ENCODE data around the gene METTL24.
"Not testable (repeated sequence)": the region's sequence is repeated elsewhere in the genome, so short reads cannot be mapped to it uniquely, and the experiment has no call there.

METTL24 gene

DNA sequence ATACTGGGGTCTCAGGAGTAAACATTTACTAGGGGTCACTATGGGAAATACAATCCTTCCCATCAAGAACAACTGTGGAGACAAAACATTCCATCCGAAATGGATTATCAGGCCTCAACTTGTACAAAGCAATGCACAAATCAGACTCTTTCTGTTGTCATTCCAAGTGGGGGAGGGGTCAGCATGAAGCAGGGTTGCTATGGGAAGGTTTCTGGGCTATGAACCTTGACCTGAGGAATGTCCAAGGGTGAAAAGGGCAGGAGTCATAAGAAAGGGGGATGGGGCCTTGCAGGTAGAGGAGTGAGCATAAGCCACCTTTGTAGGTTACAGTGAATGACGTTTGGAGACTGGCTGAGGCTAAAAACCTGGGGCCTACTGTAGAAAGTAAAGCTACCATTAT is 3.1 kb downstream of the METTL24 start:
- no peak overlapping the region for H3K4me3 ChIP-seq (ENCODE audit: low read length)
- TF ChIP-seq, protein P1, sequence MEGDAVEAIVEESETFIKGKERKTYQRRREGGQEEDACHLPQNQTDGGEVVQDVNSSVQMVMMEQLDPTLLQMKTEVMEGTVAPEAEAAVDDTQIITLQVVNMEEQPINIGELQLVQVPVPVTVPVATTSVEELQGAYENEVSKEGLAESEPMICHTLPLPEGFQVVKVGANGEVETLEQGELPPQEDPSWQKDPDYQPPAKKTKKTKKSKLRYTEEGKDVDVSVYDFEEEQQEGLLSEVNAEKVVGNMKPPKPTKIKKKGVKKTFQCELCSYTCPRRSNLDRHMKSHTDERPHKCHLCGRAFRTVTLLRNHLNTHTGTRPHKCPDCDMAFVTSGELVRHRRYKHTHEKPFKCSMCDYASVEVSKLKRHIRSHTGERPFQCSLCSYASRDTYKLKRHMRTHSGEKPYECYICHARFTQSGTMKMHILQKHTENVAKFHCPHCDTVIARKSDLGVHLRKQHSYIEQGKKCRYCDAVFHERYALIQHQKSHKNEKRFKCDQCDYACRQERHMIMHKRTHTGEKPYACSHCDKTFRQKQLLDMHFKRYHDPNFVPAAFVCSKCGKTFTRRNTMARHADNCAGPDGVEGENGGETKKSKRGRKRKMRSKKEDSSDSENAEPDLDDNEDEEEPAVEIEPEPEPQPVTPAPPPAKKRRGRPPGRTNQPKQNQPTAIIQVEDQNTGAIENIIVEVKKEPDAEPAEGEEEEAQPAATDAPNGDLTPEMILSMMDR (conservative IDR thresholded peaks at IDR 0.05; ENCODE audit: low read length): no peak
- no peak for DNase-seq (ENCODE audit: low read depth)

DNA sequence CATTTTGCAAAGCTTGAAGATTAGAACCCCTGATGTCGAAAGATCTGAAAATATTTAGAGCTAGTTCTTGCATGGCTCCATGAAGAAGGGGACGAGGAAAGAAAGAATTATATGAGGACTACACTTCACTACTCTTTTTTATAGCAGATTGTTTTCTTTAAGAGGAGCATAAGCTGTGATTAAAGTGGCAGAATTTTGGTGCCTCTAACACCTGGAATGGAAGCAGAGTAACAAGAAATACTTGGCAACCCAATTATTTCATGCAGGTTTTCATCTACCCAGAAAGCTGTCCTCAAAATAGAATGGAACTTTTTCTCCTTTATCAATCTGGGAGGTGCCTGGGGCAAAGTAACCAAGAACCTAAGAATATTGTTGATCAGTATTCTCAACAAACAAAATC is 4.0 kb downstream of the METTL24 start:
- H3K4me3 ChIP-seq (ENCODE audit: low read length): no peak overlapping the region
- TF ChIP-seq, protein P1 (conservative IDR thresholded peaks at IDR 0.05; ENCODE audit: low read length): no peak
- no peak for DNase-seq (ENCODE audit: low read depth)

DNA sequence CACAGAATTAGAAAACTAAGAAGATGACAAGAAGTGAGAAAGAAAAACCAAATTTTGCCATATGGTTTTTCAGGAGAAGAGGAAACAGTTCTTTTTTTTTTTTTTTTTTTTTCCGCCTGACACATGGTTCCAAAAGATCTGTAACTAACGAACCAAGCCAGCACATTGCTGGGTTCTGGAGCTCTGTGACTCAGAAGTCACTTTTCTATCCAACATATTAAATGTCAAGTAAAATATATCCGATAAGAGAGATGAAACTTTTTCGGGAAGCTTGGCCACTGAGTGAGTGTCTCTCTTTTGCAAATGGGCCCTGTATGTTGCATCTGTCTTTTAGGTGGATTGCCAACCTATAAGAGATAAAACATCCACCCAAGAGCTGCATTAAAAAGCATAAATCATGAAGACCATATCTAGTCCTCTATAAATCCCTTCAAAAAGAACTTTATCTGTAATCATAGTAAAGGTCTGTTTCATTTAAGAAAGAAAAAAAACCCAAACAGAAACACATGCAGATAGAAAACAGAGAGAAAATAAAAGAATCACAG is 4.6 kb downstream of the METTL24 start:
- DNase-seq (ENCODE audit: low read depth): no peak
- no peak overlapping the region for H3K4me3 ChIP-seq (ENCODE audit: low read length)
- TF ChIP-seq, protein P1 (conservative IDR thresholded peaks at IDR 0.05; ENCODE audit: low read length): no peak

DNA sequence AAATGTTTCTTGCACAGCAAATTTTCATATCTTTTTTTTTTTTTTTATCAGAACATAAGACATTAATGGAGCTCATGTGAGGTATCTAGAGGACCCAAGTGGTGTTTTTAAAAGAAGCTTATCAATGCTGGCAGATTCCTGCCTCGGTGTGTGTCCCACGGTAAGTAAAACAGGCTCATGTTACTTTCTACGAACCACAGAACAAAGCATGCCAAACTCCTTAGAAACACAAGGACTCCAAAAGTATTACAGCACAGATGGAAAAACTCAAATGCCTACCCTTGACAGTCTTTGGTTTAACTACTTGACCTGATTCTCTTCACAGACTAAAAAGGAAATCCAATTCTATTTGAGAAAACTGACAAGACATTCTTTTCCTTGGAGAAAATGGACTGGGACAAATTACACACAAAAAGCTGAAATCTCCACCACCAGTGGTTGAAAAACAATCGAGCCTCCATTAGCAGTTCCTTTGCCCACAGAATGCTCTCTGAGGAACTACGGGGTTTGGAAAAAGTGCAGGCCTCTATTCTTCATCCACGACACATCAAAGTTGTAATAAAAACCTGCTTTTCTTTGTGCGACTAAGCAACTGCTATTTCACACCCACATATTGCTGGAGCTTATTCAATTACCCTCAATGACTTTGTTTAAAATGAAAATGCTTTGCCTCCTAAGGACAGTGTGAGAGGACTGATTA is 5.4 kb downstream of the METTL24 start:
- TF ChIP-seq, protein P1 (conservative IDR thresholded peaks at IDR 0.05; ENCODE audit: low read length): no peak
- DNase-seq (ENCODE audit: low read depth): peak; percentile 26
- H3K4me3 ChIP-seq (ENCODE audit: low read length): no peak overlapping the region

DNA sequence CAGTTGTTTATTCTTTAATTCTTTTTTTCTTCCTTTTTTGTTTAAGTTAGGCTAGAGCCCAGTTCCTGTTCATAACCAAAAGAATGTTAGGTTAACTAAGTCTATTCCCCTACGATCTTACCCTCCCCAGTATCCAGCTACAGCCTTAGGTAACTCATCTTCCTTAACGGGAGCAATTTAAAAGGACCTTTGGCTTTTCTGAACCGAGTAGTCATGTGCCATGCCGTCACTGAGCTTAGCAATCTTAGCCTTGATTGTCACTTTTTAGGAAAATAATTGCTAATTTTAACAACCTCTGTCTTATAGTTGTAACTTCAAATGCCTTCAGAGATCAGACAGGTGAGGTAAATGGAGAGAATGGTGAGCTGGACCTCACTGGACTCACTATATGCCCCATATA is 6.2 kb downstream of the METTL24 start:
- DNase-seq (ENCODE audit: low read depth): no peak
- no peak overlapping the region for H3K4me3 ChIP-seq (ENCODE audit: low read length)
- TF ChIP-seq, protein P1 (conservative IDR thresholded peaks at IDR 0.05; ENCODE audit: low read length): no peak

DNA sequence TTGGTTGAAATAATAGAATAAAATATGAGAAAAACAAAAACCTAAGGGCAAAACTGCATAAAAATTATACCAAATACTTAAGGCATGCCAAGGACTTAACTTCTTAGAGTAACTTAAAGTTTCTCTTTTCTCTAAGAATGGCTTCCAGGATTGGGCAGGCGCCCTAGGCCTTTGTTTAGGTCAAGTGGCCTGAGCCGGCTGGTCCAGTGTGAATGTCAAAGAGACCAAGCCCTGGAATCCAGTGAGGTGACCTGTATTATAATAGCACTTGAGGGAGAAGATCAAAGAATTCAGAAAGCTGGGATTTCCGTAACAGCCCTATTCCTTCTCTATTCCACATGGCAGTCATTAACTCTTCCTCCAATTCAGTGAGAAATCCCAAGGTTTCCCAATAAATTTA is 6.6 kb downstream of the METTL24 start:
- H3K4me3 ChIP-seq (ENCODE audit: low read length): no peak overlapping the region
- DNase-seq (ENCODE audit: low read depth): no peak
- TF ChIP-seq, protein P1 (conservative IDR thresholded peaks at IDR 0.05; ENCODE audit: low read length): no peak

DNA sequence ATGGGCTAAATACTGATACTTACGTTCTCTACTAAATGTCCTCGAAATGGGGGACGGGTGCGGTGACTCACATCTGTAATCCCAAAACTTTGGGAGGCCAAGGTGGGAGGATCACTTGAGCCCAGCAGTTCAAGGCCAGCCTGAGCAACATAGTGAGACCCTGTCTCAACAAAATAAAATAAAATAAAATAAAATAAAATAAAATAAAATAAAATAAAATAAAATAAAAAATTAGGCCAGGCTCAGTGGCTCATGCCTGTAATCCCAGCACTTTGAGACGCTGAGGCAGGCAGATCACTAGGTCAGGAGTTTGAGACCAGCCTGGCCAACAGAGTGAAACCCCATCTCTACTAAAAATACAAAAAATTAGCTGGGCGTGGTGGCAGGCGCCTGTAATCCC is 7.6 kb downstream of the METTL24 start:
- DNase-seq (ENCODE audit: low read depth); H3K4me3 ChIP-seq (ENCODE audit: low read length): not testable (repeated sequence)

Data from AG10803 (cell line).